Right lobe of liver (tissue), 6 donors: Measurements from ENCODE around the gene EIF4A3. TPM values are rescaled to one million over a fixed set of nuclear protein-coding genes. Genes with fewer than 3 reads are reported as not detected.

ENCODE experiments used
- ATAC-seq, 4 donors: fragments of 200-7000 bp; cut with Tn5 transposase; one replicate each; pipeline ENCODE4 v1.9.1; 2020; ENCODE audit warnings: mild to moderate bottlenecking in 4 of 4, moderate library complexity in 4 of 4
- DNase-seq, 3 donors: peaks; one replicate each; pipeline ENCODE4 v3.0.0-alpha.2; 2020
- H3K27ac ChIP-seq, 3 donors: fragments of 200-600 bp; one replicate each; pipeline ENCODE4 v1.8.0; 2022
- H3K27me3 ChIP-seq, 2 donors: fragments of 200-600 bp; one replicate each; pipeline ENCODE4 v1.8.0; 2022
- H3K36me3 ChIP-seq, 4 donors: fragments of 200-600 bp; sonication (generic) in 1 of 4; one replicate each; pipeline versions ENCODE4 v1.5.1 to v1.8.0; 2017 to 2022; ENCODE audit warnings: control low read depth in 1 of 4
- H3K4me1 ChIP-seq, 4 donors: fragments of 200-600 bp; sonication (generic) in 1 of 4; one replicate each; pipeline versions ENCODE4 v1.5.1 to v1.8.0; 2017 to 2022; ENCODE audit warnings: control low read depth in 1 of 4
- H3K4me3 ChIP-seq, 3 donors: fragments of 200-600 bp; one replicate each; pipeline ENCODE4 v1.8.0; 2022
- H3K9me3 ChIP-seq, 4 donors: fragments of 200-600 bp; sonication (generic) in 1 of 4; one replicate each; pipeline versions ENCODE4 v1.5.1 to v1.8.0; 2017 to 2022; ENCODE audit warnings: control low read depth in 1 of 4
- CTCF ChIP-seq, 4 donors: fragments of 200-600 bp in 3 of 4; fragments of 450-650 bp in 1 of 4; IDR thresholded peaks; one replicate each; pipeline versions ENCODE4 v1.5.1 to v1.8.0; 2016 to 2022; ENCODE audit warnings: antibody characterized with exemption in 4 of 4, mild to moderate bottlenecking in 2 of 4
- POLR2A ChIP-seq: fragments of 450-650 bp; IDR thresholded peaks from one replicate; pipeline ENCODE4 v1.6.1; 2017; ENCODE audit warnings: antibody characterized with exemption, mild to moderate bottlenecking
- whole genome bisulfite sequencing: methylation state at CpG from one replicate; pipeline ENCODE4 v1.1.6; 2018; ENCODE audit warnings: low coverage, low lambda C conversion rate; ENCODE audit not compliant: insufficient coverage; ENCODE audit errors: missing lambda C conversion rate; 5-methylcytosine and 5-hydroxymethylcytosine counted together
- intact Hi-C, 2 donors: fragments of 100-400 bp; cut with DNase I; formaldehyde crosslinking; loops; one replicate each; pipeline versions ENCODE4 v1.11.2 to v1.14.1; 2022
- total RNA-seq, 6 experiments: library from RNA; depleted of rRNA in 2 of 6; stranded (reverse); fragments of >200 nt in 2 of 6; fragmentation: NEBNext Ultra II Directional in 3 of 6; extraction: Animal tissue kit (Norgen Biotek cat#: 25700) in 3 of 6; gene quantifications; one replicate each; pipeline versions ENCODE4 v1.1.0 to v1.2.4, GENCODE V29; 2016 to 2023
- donor health status: DM: no; HTN: yes; CAD: no.
- donor health status: DM: no; HTN: no; CAD: no.
- donor health status: DM: no; HTN: no; CAD: no.
- donor health status: DM: no; HTN: yes; CAD: no.
- donor health status: DM: no; HTN: yes; CAD: no.

Gene EIF4A3
- total RNA-seq, 6 experiments from 2014 or later: 21.6 to 41.7 (median 32.2) TPM

GRCh38 chr17:80177986-80178595 is 31.2 kb upstream of the EIF4A3 start:
- Histone ChIP-seq H3K9me3 (no peaks in the 10 kb centered on the region), H3K36me3 (no peaks in the 10 kb centered on the region), H3K4me3 (no peak overlapping the region), H3K27me3 (no peaks in the 10 kb centered on the region), H3K27ac (no peak overlapping the region), H3K4me1 (no peaks in the 10 kb centered on the region)
- intact Hi-C loops: no loop called here
- 33% methylated on average over 1 of the region's 21 CpGs for WGBS
- no peak for TF ChIP-seq CTCF (IDR thresholded peaks at IDR 0.05)
- TF ChIP-seq POLR2A: no peak
- ATAC-seq (no peak), DNase-seq (no peak)

- no peak overlapping the region for H3K27ac ChIP-seq
- no peak for ATAC-seq
- no peaks in the 10 kb centered on the region for H3K27me3 ChIP-seq
- TF ChIP-seq POLR2A: no peak
- no peak for TF ChIP-seq CTCF (IDR thresholded peaks at IDR 0.05)
- DNase-seq: no peak
- H3K4me1 ChIP-seq: no peaks in the 10 kb centered on the region
- intact Hi-C loops: no loop called here
- no peak overlapping the region for H3K4me3 ChIP-seq
- H3K36me3 ChIP-seq: no peaks in the 10 kb centered on the region
- H3K9me3 ChIP-seq: no peaks in the 10 kb centered on the region
- 90% methylated on average over 2 of the region's 11 CpGs for WGBS
These were observed 29.8 kb upstream of the EIF4A3 start for GRCh38 chr17:80176757-80177156.

- no peak overlapping the region for H3K27ac ChIP-seq
- no peaks in the 10 kb centered on the region for H3K36me3 ChIP-seq
- intact Hi-C loops: no loop called here
- H3K4me3 ChIP-seq: no peak overlapping the region
- H3K27me3 ChIP-seq: no peaks in the 10 kb centered on the region
- no peaks in the 10 kb centered on the region for H3K4me1 ChIP-seq
- TF ChIP-seq POLR2A (no peak), CTCF (IDR thresholded peaks at IDR 0.05) (no peak)
- DNase-seq (no peak), ATAC-seq (no peak)
- 86% methylated on average over 6 of the region's 6 CpGs for WGBS
- H3K9me3 ChIP-seq: no peaks in the 10 kb centered on the region
These were observed 27.0 kb upstream of the EIF4A3 start for GRCh38 chr17:80173916-80174315.

GRCh38 chr17:80173126-80173525 is 26.2 kb upstream of the EIF4A3 start:
- WGBS: 77% methylated on average over 10 of the region's 12 CpGs
- no peaks in the 10 kb centered on the region for H3K4me1 ChIP-seq
- intact Hi-C loops: no loop called here
- ATAC-seq (no peak), DNase-seq (no peak)
- TF ChIP-seq CTCF (IDR thresholded peaks at IDR 0.05): no peak
- TF ChIP-seq POLR2A: no peak
- H3K27me3 ChIP-seq: no peaks in the 10 kb centered on the region
- no peak overlapping the region for H3K4me3 ChIP-seq
- H3K9me3 ChIP-seq: no peaks in the 10 kb centered on the region
- H3K27ac ChIP-seq: no peak overlapping the region
- H3K36me3 ChIP-seq: no peaks in the 10 kb centered on the region

GRCh38 chr17:80171681-80172080 is 24.8 kb upstream of the EIF4A3 start:
- no CpG with 5 or more reads among the region's 7 CpGs for WGBS
- Histone ChIP-seq H3K4me1 (no peaks in the 10 kb centered on the region), H3K27ac (no peak overlapping the region), H3K9me3 (no peaks in the 10 kb centered on the region), H3K36me3 (no peaks in the 10 kb centered on the region), H3K4me3 (no peak overlapping the region), H3K27me3 (no peaks in the 10 kb centered on the region)
- ATAC-seq (no peak), DNase-seq (no peak)
- TF ChIP-seq CTCF (IDR thresholded peaks at IDR 0.05): no peak
- no peak for TF ChIP-seq POLR2A
- intact Hi-C loops: no loop called here
